BE2C (cell line): ENCODE measurements around the gene WNT8B.

Experiments used
- DNase-seq: peaks from one replicate; pipeline ENCODE4 v3.0.0-alpha.2; 2020
- H3K27me3 ChIP-seq: fragments of 250-450 bp; sonication (Bioruptor Pico); 2 replicates; pipeline ENCODE4 v1.5.1; 2020; ENCODE audit warnings: mild to moderate bottlenecking
- H3K36me3 ChIP-seq: fragments of 250-450 bp; sonication (Bioruptor Pico); 2 replicates; pipeline ENCODE4 v1.5.1; 2020; ENCODE audit warnings: mild to moderate bottlenecking
- H3K4me1 ChIP-seq: fragments of 250-450 bp; sonication (Bioruptor Pico); 2 replicates; pipeline ENCODE4 v1.5.1; 2020
- H3K4me3 ChIP-seq: 2 replicates; pipeline ENCODE4 v1.5.1; 2011; ENCODE audit warnings: low read depth, low read length
- H3K9me3 ChIP-seq: fragments of 250-450 bp; sonication (Bioruptor Pico); 2 replicates; pipeline ENCODE4 v1.5.1; 2020
- TF ChIP-seq, protein P1 (sequence below): IDR thresholded peaks from 2 replicates; pipeline ENCODE4 v1.5.1; 2012; ENCODE audit warnings: mild to moderate bottlenecking, low read depth, low read length

WNT8B gene

DNA sequence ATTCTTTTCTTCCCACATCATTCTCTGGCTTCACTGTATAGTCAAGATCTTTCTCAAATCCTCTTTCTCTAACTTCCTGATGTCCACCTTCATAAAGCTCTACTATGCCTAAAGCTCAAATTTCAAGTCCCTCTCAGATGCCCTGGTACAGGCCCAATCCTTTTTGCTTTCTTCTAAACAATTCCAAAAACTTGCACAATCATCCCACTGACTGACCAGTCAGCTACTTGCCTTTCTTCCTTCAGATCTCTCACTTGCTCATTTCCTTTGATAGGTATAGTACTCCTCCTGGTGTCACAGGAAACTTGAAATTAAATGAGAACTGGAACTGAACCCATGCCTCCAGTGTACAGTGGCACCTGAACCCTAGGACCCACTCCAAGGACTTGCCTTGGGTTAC lies 38.6 kb downstream of the WNT8B start:
- Histone ChIP-seq H3K4me1 (no peaks in the 10 kb centered on the region), H3K4me3 (no peak overlapping the region), H3K27me3 (no peaks in the 10 kb centered on the region), H3K36me3 (no peaks in the 10 kb centered on the region), H3K9me3 (no peaks in the 10 kb centered on the region)
- TF ChIP-seq, protein P1, sequence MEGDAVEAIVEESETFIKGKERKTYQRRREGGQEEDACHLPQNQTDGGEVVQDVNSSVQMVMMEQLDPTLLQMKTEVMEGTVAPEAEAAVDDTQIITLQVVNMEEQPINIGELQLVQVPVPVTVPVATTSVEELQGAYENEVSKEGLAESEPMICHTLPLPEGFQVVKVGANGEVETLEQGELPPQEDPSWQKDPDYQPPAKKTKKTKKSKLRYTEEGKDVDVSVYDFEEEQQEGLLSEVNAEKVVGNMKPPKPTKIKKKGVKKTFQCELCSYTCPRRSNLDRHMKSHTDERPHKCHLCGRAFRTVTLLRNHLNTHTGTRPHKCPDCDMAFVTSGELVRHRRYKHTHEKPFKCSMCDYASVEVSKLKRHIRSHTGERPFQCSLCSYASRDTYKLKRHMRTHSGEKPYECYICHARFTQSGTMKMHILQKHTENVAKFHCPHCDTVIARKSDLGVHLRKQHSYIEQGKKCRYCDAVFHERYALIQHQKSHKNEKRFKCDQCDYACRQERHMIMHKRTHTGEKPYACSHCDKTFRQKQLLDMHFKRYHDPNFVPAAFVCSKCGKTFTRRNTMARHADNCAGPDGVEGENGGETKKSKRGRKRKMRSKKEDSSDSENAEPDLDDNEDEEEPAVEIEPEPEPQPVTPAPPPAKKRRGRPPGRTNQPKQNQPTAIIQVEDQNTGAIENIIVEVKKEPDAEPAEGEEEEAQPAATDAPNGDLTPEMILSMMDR, result no peak
- no peak for DNase-seq

- TF ChIP-seq, protein P1, result no peak
- no peak for DNase-seq
Observed at GRCh38 chr10:100502926-100503494, 40.2 kb downstream of the WNT8B start.

DNA sequence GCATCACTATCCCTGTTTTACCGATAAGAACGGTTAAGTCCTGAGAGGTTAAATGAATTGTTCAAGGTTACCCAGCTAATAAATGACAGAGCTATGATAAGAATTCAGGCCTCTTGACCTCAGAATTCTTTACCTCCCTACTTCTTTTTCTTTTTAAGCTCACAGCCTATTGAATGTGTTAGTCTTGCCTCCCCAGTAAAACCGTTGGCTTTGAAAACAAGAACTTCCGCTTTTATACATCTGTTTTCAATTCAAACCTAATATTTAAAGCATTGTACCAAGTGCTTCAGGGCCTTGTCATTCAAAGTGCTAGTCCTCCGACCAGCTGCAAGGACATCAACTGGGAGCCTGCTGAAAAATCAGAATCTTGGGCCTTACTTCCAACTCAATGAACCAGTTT lies 41.3 kb downstream of the WNT8B start:
- TF ChIP-seq, protein P1, result no peak
- Histone ChIP-seq H3K4me3 (no peak overlapping the region), H3K27me3 (no peaks in the 10 kb centered on the region), H3K9me3 (no peaks in the 10 kb centered on the region), H3K36me3 (no peaks in the 10 kb centered on the region), H3K4me1 (no peaks in the 10 kb centered on the region)
- no peak for DNase-seq

More at GRCh38 chr10:100502926-100503494, 40.2 kb downstream of the WNT8B start:
- Histone ChIP-seq H3K9me3 (no peaks in the 10 kb centered on the region), H3K27me3 (no peaks in the 10 kb centered on the region), H3K4me1 (no peaks in the 10 kb centered on the region), H3K4me3 (no peak overlapping the region), H3K36me3 (no peaks in the 10 kb centered on the region)

- TF ChIP-seq, protein P1, result no peak
- Histone ChIP-seq H3K9me3 (no peaks in the 10 kb centered on the region), H3K4me1 (no peaks in the 10 kb centered on the region), H3K4me3 (no peak overlapping the region), H3K27me3 (no peaks in the 10 kb centered on the region), H3K36me3 (no peaks in the 10 kb centered on the region)
- no peak for DNase-seq
Observed at GRCh38 chr10:100505164-100505563, 42.4 kb downstream of the WNT8B start.

DNA sequence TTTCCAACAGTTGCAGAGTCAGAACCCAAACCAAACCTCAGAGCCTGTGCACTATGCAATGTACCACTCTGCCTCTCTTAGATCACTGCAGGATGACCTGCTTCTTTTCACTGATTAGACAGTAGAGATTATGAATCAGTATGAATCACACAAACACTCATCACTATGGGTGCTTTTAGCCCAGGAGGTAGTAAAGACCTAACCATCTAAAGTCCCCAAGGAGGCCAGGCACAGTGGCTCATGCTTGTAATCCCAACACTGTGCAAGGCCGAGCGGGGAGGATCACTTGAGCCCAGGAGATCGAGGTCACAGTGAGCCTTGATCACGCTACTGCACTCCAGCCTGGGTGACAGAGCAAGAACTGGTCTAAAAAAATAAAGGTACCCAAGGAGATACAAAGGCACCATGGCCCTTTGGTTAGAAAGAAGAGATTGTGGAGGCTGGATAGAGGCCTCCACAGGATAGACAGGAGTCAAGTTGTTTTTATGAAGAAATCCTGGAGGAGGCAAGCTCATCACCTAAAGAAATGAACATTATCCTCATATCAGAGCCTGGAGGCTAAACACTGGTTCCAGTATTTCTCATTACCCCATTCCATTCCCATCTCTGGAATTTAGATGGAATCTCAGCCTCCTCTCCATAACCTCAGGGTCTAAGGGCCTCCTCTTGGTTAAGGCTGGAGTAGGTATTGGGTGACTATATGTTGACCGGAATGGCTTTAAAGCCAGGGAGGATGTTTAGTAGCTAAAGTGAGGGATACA lies 44.0 kb downstream of the WNT8B start:
- Histone ChIP-seq H3K36me3 (no peaks in the 10 kb centered on the region), H3K4me1 (no peaks in the 10 kb centered on the region), H3K9me3 (no peaks in the 10 kb centered on the region), H3K4me3 (no peak overlapping the region), H3K27me3 (no peaks in the 10 kb centered on the region)
- DNase-seq, result no peak
- TF ChIP-seq, protein P1, result no peak

DNA sequence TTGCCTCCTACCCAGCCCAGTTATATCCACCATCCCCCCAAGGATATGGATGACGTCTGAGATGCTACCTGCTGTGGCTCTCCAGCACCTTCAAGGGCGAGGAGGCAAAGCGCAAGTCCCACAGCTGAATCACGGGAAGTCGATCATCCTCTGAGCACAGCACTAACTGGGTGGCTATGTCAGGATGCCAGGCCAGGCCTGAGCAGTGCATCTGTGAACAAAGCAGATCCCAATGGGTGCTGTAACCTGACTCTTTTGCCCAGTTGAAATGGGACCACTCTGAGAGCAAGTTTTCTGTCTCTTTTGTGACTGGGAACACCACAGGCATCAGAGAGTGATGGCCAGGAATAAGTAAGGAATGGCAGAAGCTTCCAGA lies 44.5 kb downstream of the WNT8B start:
- Histone ChIP-seq H3K36me3 (no peaks in the 10 kb centered on the region), H3K9me3 (no peaks in the 10 kb centered on the region), H3K4me1 (no peaks in the 10 kb centered on the region), H3K27me3 (no peaks in the 10 kb centered on the region), H3K4me3 (no peak overlapping the region)
- TF ChIP-seq, protein P1, result no peak
- no peak for DNase-seq
